ENCODE results near the gene CYFIP2.

Gene CYFIP2

DNA sequence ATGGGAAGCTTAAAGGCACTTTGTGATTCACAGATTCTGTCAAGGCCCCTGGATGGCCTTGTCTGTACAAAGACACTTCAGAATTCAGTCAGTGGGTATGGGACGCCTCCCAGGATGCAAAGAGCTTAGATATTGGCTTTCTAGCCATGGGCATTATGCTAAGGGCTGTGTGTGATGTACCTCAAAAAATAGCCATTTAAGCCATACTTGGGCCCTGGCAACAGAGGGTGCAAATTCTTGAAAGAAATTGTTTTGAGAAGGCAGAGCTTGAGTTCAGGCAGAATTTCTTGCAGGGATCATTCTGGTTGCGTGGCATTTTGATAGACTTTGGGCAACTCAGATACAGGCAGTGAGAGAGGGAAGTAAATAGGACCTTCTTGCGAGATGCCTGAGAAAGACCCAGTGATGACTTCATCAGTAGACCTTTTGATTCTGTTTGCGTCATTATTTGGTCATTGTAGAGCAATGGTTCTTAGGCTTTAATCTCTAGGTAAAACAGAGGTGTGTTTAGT lies 3.9 kb downstream of the CYFIP2 start:
- Histone ChIP-seq H3K27me3 (ENCODE audit: insufficient read depth, low read depth, severe bottlenecking) (no peaks in the 10 kb centered on the region), H3K36me3 (peaks cover 10% of the 10 kb centered on the region; the same call in 1 of the 2 replicates), H3K27ac (no peak overlapping the region), H3K9me3 (ENCODE audit: severe bottlenecking) (no peaks in the 10 kb centered on the region), H3K4me3 (ENCODE audit: low read depth, low read length) (no peak overlapping the region)
- TF ChIP-seq, protein P1, sequence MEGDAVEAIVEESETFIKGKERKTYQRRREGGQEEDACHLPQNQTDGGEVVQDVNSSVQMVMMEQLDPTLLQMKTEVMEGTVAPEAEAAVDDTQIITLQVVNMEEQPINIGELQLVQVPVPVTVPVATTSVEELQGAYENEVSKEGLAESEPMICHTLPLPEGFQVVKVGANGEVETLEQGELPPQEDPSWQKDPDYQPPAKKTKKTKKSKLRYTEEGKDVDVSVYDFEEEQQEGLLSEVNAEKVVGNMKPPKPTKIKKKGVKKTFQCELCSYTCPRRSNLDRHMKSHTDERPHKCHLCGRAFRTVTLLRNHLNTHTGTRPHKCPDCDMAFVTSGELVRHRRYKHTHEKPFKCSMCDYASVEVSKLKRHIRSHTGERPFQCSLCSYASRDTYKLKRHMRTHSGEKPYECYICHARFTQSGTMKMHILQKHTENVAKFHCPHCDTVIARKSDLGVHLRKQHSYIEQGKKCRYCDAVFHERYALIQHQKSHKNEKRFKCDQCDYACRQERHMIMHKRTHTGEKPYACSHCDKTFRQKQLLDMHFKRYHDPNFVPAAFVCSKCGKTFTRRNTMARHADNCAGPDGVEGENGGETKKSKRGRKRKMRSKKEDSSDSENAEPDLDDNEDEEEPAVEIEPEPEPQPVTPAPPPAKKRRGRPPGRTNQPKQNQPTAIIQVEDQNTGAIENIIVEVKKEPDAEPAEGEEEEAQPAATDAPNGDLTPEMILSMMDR (IDR thresholded peaks at IDR 0.05; ENCODE audit: low read depth, low read length), result no peak
- no peak for DNase-seq

DNA sequence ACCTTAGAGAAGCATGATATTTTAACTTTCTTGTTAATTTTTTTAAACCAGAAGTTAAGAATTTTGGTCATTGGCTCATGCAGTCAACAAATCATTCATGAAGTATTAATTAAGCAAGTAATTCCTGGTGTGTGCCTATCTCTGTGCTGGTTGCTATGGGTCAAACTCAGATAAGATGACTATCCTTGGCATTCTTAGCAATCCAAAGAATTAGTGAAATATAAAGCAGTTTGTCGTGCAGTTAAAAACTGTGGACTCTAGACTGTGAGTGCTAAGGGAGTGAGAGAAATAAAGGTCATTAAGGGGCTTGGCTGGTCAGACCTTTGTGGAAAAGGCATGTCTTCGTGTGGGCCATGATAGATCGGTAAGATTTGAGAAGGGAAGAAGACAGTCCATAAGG lies 4.8 kb downstream of the CYFIP2 start:
- no peak for DNase-seq
- Histone ChIP-seq H3K27ac (no peak overlapping the region), H3K36me3 (peaks cover 10% of the 10 kb centered on the region; the same call in 1 of the 2 replicates), H3K9me3 (ENCODE audit: severe bottlenecking) (no peaks in the 10 kb centered on the region), H3K4me3 (ENCODE audit: low read depth, low read length) (no peak overlapping the region), H3K27me3 (ENCODE audit: insufficient read depth, low read depth, severe bottlenecking) (no peaks in the 10 kb centered on the region)
- TF ChIP-seq, protein P1 (IDR thresholded peaks at IDR 0.05; ENCODE audit: low read depth, low read length), result no peak

DNA sequence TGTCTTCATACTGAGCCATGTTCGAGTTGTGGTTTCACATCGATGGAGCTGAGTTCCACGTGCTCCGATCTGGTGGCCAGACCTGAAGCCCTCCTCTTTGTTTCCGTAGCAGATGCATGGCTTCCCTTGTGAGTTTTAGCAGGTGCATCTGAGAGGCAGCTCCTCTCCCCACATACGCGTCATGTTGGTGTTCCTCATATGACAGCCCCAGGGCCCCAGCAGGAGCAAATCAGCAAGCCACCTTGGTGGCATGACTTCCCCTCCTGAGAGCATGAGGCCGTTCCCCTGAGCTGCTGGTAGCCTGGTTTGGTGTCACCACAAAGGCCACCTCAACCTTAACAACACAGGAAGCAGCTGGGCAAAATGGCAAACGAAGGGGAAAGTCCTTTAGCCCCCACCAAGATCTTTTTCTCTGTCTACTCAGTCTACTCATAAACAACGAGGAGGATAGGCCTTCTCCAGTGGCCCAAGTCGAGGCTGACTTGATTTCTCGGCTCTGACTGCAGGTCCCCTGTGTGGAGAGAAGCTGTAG lies 5.9 kb downstream of the CYFIP2 start:
- Histone ChIP-seq H3K27ac (no peak overlapping the region), H3K9me3 (ENCODE audit: severe bottlenecking) (no peaks in the 10 kb centered on the region), H3K4me3 (ENCODE audit: low read depth, low read length) (no peak overlapping the region), H3K27me3 (ENCODE audit: insufficient read depth, low read depth, severe bottlenecking) (no peaks in the 10 kb centered on the region), H3K36me3 (peaks cover 10% of the 10 kb centered on the region; the same call in 1 of the 2 replicates)
- DNase-seq, result no peak
- TF ChIP-seq, protein P1 (IDR thresholded peaks at IDR 0.05; ENCODE audit: low read depth, low read length), result no peak

DNA sequence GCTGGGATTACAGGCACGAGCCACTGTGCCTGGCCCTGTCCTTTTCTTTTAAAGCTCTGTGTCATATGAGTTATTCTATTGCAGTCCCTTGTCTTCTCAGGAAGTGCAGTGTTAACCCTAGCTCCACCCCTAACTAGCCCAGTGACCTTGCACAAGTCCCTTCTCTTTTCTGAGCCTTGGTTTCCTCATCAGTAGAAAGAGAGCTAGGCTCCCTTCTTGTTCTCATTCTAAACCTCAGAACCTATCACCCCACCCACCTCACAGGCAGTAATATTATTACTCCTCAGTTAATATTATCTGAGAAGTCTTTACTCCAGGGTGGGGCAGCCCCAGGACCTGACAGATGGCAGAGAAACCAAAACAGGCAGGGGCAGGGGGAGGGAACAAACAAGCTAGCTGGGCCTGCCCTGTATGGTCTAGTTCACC lies 7.2 kb downstream of the CYFIP2 start:
- H3K9me3 ChIP-seq (ENCODE audit: severe bottlenecking), result no peaks in the 10 kb centered on the region
- DNase-seq, result no peak
- H3K4me3 ChIP-seq (ENCODE audit: low read depth, low read length), result no peak overlapping the region
- H3K27me3 ChIP-seq (ENCODE audit: insufficient read depth, low read depth, severe bottlenecking), result no peaks in the 10 kb centered on the region
- TF ChIP-seq, protein P1 (IDR thresholded peaks at IDR 0.05; ENCODE audit: low read depth, low read length), result no peak
- no peak overlapping the region for H3K27ac ChIP-seq
- peaks cover 10% of the 10 kb centered on the region; the same call in 1 of the 2 replicates for H3K36me3 ChIP-seq

DNA sequence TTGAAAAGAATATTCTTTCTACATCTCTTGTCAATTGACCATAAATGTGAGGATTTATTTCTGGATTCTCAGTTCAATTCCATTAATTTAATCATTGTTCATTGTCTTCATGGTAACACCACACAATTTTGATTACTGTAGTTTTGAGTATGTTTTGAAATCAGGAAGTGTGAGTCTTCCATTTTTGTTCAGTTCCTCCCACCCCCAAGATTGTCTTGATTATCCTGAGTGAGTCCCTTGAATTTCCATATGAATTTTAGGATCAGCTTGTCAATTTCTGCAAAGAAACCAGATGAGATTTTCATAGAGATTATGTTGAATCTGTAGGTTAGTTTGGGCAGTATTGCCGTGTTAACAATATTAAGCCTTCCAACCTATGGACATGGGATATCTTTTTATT lies 9.5 kb downstream of the CYFIP2 start:
- no peaks in the 10 kb centered on the region for H3K27me3 ChIP-seq (ENCODE audit: insufficient read depth, low read depth, severe bottlenecking)
- H3K36me3 ChIP-seq, result peaks cover 10% of the 10 kb centered on the region; the same call in 1 of the 2 replicates
- TF ChIP-seq, protein P1 (IDR thresholded peaks at IDR 0.05; ENCODE audit: low read depth, low read length), result no peak
- H3K9me3 ChIP-seq (ENCODE audit: severe bottlenecking), result no peaks in the 10 kb centered on the region
- DNase-seq, result no peak
- H3K4me3 ChIP-seq (ENCODE audit: low read depth, low read length), result no peak overlapping the region
- no peak overlapping the region for H3K27ac ChIP-seq
